Stimulated activated CD8-positive, alpha-beta memory T cell treated with anti-CD3 and anti-CD28 coated beads, Interleukin-7, amount 100 ng/mL, for 4 hours (primary cell): ENCODE results near the gene ZBTB16.

Source experiments
- DNase-seq, 2 donors: peaks; one replicate each; pipeline ENCODE4 v3.0.0-alpha.2; 2020; ENCODE audit warnings: low read depth in 2 of 2

ZBTB16 gene

GRCh38 chr11:114185436-114185835, 125.9 kb downstream of the ZBTB16 start:
- peak; percentile 23 to 29 for DNase-seq

- DNase-seq, result no peak
Measured at GRCh38 chr11:114187173-114187572, 127.7 kb downstream of the ZBTB16 start.

GRCh38 chr11:114188851-114189570, 129.5 kb downstream of the ZBTB16 start:
- no peak for DNase-seq

- DNase-seq, result no peak
Measured at GRCh38 chr11:114190630-114191029, 131.1 kb downstream of the ZBTB16 start.

- DNase-seq, result no peak
Measured at GRCh38 chr11:114191893-114192292, 132.4 kb downstream of the ZBTB16 start.

GRCh38 chr11:114192841-114193389, 133.4 kb downstream of the ZBTB16 start:
- DNase-seq, result no peak

GRCh38 chr11:114193730-114194679, 134.5 kb downstream of the ZBTB16 start:
- no peak for DNase-seq

GRCh38 chr11:114194702-114195101, 135.2 kb downstream of the ZBTB16 start:
- DNase-seq, result no peak

- no peak for DNase-seq
Measured at GRCh38 chr11:114195151-114195550, 135.6 kb downstream of the ZBTB16 start.

- no peak for DNase-seq
Measured at GRCh38 chr11:114195981-114196731, 136.6 kb downstream of the ZBTB16 start.

- no peak for DNase-seq
Measured at GRCh38 chr11:114196997-114197703, 137.6 kb downstream of the ZBTB16 start.

- no peak for DNase-seq
Measured at GRCh38 chr11:114197799-114198500, 138.4 kb downstream of the ZBTB16 start.

- no peak for DNase-seq
Measured at GRCh38 chr11:114199051-114199450, 139.5 kb downstream of the ZBTB16 start.

GRCh38 chr11:114200351-114201133, 141.0 kb downstream of the ZBTB16 start:
- no peak for DNase-seq

GRCh38 chr11:114201219-114201618, 141.7 kb downstream of the ZBTB16 start:
- no peak for DNase-seq

GRCh38 chr11:114202011-114202609, 142.6 kb downstream of the ZBTB16 start:
- no peak for DNase-seq

GRCh38 chr11:114207096-114207495, 147.6 kb downstream of the ZBTB16 start:
- DNase-seq, result no peak

GRCh38 chr11:114208377-114208776, 148.9 kb downstream of the ZBTB16 start:
- DNase-seq, result no peak

- no peak for DNase-seq
Measured at GRCh38 chr11:114209343-114209742, 149.8 kb downstream of the ZBTB16 start.
